Stomach (tissue), 4 donors: ENCODE measurements around the gene PHIP.

Experiments
- CTCF ChIP-seq, 7 experiments: fragments of 450-650 bp in 4 of 7; fragments of 200-600 bp in 3 of 7; sonication (generic) in 3 of 7; IDR thresholded peaks; one replicate each; pipeline ENCODE4 v1.5.1; 2016 to 2019; ENCODE audit warnings: antibody characterized with exemption in 7 of 7, control low read depth in 2 of 7, mild to moderate bottlenecking in 1 of 7
- EP300 ChIP-seq: sonication (generic); formaldehyde crosslinking; IDR thresholded peaks from one replicate; pipeline ENCODE4 v1.6.1; 2017; ENCODE audit warnings: antibody characterized with exemption
- POLR2A ChIP-seq, 4 donors: fragments of 450-650 bp; IDR thresholded peaks; one replicate each; pipeline ENCODE4 v1.6.1; 2016; ENCODE audit warnings: antibody characterized with exemption in 4 of 4, control low read depth in 2 of 4, mild to moderate bottlenecking in 1 of 4, moderate library complexity in 1 of 4
- POLR2AphosphoS5 ChIP-seq, 3 donors: sonication (generic); formaldehyde crosslinking; IDR thresholded peaks; one replicate each; pipeline ENCODE4 v1.6.1; 2016; ENCODE audit warnings: antibody characterized with exemption in 3 of 3

GRCh38 chr6:79084693-79085092, 6.6 kb upstream of the PHIP start:
- TF ChIP-seq CTCF (IDR thresholded peaks at IDR 0.05) (no peak), POLR2AphosphoS5 (IDR thresholded peaks at IDR 0.05) (no peak), EP300 (no peak), POLR2A (IDR thresholded peaks at IDR 0.05) (no peak)
